Daoy (cell line): ENCODE data around the gene GBP4. TPM values are rescaled to one million over a fixed set of nuclear protein-coding genes. Genes with fewer than 3 reads are reported as not detected.
"Not testable (repeated sequence)": the region's sequence is repeated elsewhere in the genome, so short reads cannot be mapped to it uniquely, and the experiment has no call there.

Experiments used
- DNase-seq: peaks from one replicate; pipeline ENCODE4 v3.0.0-alpha.2; 2015; ENCODE audit warnings: low read depth
- total RNA-seq: library from RNA; depleted of rRNA; stranded (reverse); fragments of >200 nt; shearing (Covaris generic); gene quantifications from 2 replicates; pipeline ENCODE4 v1.2.3, GENCODE V29; 2014; rRNA removed

GBP4 gene
- total RNA-seq, result 8.3 and 9.5 TPM in 2 replicates

GRCh38 chr1:89198491-89199072 is at the start of gene GBP4:
Gene GBP4 (minus strand): TSS chr1:89198942. CDS start chr1:89198834, 108 bp downstream.
- peak; percentile 74 for DNase-seq

- DNase-seq, result no peak
These were observed 44.3 kb upstream of the GBP4 start for GRCh38 chr1:89243046-89243445.

GRCh38 chr1:89221341-89221740 is 22.6 kb upstream of the GBP4 start:
- DNase-seq, result no peak

- DNase-seq, result not testable (repeated sequence)
These were observed 21.1 kb upstream of the GBP4 start for GRCh38 chr1:89219851-89220250.

- not testable (repeated sequence) for DNase-seq
These were observed 20.2 kb upstream of the GBP4 start for GRCh38 chr1:89218941-89219340.

GRCh38 chr1:89213347-89213746 is 14.6 kb upstream of the GBP4 start:
- no peak for DNase-seq

GRCh38 chr1:89211035-89211634 is 12.4 kb upstream of the GBP4 start:
- no peak for DNase-seq

- DNase-seq, result no peak
These were observed 7.6 kb upstream of the GBP4 start for GRCh38 chr1:89206373-89206772.

- DNase-seq, result peak; percentile 35
These were observed 4.4 kb upstream of the GBP4 start for GRCh38 chr1:89203166-89203565.

- no peak for DNase-seq
These were observed 2.5 kb upstream of the GBP4 start for GRCh38 chr1:89201106-89201794.

GRCh38 chr1:89200663-89201062 is 1.9 kb upstream of the GBP4 start:
- DNase-seq, result no peak

GRCh38 chr1:89199525-89200031 is 836 bp upstream of the GBP4 start:
- no peak for DNase-seq

- peak; percentile 11 for DNase-seq
These were observed 661 bp downstream of the GBP4 start for GRCh38 chr1:89198081-89198480.

GRCh38 chr1:89195476-89195875 is 3.3 kb downstream of the GBP4 start:
- DNase-seq, result no peak

- DNase-seq, result no peak
These were observed 7.4 kb downstream of the GBP4 start for GRCh38 chr1:89191314-89191713.

- DNase-seq, result no peak
These were observed 8.7 kb downstream of the GBP4 start for GRCh38 chr1:89190017-89190416.

GRCh38 chr1:89179343-89179742 is 19.4 kb downstream of the GBP4 start:
- peak; percentile 47 for DNase-seq

GRCh38 chr1:89176971-89177370 is 21.8 kb downstream of the GBP4 start:
- DNase-seq, result no peak

- DNase-seq, result no peak
These were observed 23.0 kb downstream of the GBP4 start, which contains the start of gene GBP7 for GRCh38 chr1:89175601-89176256. Gene GBP7 (minus strand): TSS chr1:89176003. CDS start chr1:89171935, 4,068 bp downstream.

GRCh38 chr1:89174491-89174890 is 24.3 kb downstream of the GBP4 start:
- no peak for DNase-seq

GRCh38 chr1:89172468-89173143 is 26.1 kb downstream of the GBP4 start:
- no peak for DNase-seq

GRCh38 chr1:89171067-89171438 is 27.7 kb downstream of the GBP4 start:
- no peak for DNase-seq
